HG02981 (cell line): ENCODE measurements around the gene SBF2.

ENCODE experiments used
- ATAC-seq: cut with Tn5 transposase; IDR thresholded peaks from one replicate; pipeline ENCODE4 v1.9.1; 2021; ENCODE audit warnings: mild to moderate bottlenecking, moderate library complexity; ENCODE audit not compliant: unreplicated experiment

SBF2 gene

DNA sequence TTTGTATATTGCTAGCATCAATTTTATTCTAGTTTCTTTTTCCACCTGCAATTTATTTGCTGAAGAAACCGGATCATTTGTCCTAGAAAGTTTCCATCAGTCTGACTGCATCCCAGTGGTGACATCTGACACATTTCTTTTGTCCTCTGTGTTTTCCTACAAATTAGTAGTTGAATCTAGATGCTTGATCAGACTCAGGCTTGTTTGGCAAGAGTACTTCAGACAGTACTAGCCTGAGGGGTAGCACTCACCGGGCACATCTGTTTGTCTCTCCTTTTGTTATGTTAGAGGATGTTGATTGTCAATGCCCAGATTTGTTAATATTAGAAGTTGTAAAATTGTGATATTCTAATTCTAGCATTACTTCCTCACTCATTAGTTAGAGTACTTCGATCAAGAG lies 425.4 kb downstream of the SBF2 start:
- no peak for ATAC-seq

DNA sequence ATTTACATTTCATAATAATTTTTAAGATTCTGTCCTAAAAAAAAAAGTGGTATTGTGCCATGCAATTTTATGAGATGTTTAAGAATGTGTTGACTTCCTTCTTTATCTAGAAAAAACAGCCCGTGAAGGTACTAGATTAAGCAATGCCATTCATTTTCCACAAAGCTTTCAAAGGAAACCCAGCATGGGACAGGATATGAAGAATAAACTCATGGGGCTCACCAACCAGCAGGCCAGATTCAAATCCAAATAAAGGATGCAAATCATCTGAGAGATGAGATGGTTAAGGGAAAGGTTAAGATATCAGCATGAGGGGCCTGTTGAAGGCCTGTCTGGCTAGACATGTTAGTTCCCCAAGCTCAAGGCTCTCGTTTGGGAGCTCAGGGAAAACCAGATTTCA lies 431.0 kb downstream of the SBF2 start:
- no peak for ATAC-seq

GRCh38 chr11:9861860-9862725 lies 431.9 kb downstream of the SBF2 start:
- ATAC-seq: peak; percentile 91

GRCh38 chr11:9859554-9860305 lies 434.3 kb downstream of the SBF2 start:
- no peak for ATAC-seq

- no peak for ATAC-seq
Observed at GRCh38 chr11:9858822-9859221, 435.2 kb downstream of the SBF2 start.

DNA sequence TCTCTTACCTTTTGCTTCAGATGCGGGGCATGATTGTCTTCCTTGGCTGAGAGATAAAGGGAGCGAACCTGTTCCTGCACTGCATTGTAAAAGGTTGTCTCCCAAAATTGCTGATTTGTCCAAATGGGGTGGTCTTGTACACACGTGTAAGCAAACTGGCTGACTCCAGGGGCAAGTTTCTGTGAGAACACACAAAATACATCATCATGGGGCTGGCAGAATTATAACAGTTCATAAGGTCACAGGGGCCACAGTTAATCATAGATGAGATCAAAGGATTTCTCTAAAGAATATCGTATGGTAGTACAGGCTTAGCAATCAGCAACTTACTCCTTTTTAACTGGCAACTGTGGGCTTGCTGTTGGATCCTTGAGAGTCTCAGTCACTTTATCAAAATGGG lies 435.8 kb downstream of the SBF2 start:
- no peak for ATAC-seq

DNA sequence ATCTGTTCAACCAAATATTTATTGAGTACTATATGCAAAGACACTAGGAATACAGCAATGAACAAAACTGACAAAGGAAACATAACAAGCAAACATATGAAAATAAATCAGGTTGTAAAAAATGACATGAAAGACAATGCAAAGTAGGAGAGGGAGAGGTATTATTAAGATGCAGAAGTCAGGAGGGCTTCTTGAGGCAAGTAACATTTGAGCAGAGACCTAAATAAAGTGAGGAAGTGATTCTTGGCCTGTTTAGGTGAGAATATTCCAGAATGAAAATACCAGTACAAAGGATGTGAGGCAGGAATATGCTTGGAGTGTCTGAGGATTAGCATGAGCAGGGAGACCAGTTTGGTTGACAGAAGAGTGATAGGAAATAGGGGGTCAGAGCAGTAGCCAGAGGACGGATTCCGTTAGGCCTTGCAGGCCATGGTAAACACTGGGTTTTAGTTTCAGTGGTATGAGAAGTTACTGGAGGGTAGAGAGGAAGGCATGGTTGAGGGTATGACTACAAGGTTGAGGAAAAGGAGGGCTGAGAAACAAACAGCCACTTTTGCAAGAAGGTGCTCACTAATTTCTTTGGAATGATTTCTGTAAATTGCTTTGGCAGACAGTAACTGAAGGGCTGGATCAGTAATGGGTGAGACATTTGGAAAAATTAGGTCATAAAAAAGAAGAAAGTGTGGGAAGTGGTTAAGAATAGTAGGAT lies 438.3 kb downstream of the SBF2 start:
- ATAC-seq: peak; percentile 84

DNA sequence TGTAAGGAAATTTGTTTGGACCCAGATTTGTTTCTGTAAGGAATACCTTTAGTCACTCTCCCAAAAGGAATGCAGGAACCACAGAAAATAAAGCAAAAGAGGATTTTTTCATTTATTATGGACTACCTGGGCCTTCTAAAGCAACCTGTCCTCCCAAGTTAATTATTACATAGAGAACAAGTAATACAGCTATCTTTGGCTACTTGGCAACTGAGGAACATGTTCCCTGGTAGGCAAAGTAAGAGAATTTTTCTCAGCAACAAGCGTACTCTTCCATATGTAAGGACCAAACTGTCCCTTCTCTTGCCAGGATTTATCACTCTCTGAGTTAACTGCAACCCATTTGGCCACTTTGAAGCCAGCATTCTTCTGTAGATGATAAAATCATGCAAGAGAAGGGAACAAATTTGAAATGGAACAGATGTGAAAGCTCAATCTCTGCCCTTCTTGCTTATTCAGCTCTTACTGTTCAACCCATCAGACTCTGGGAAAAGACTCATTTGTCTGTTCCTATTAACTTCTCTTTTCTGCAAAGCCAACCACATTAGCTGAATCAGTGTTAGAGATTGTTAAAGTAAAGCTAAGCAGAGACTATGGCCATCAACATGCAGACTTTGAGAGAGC lies 440.0 kb downstream of the SBF2 start:
- no peak for ATAC-seq

DNA sequence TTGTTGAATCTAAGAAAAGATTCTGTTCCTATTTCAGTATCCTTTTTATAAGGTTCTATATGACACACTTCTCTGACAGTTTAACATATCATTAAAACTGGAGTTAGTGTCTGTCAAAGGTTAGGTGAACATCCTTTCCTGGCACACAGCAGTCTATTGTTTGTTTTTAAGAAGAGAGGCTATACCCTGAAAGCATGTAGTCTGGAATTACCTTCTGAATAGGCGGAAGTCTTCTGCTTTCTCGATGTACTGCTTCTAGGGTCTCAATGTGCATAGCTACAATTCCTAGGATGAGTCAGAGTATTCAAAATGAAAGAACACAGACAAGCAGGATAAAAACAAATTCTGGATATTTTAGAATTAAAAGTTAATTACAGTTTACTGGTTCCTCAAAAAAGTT lies 441.6 kb downstream of the SBF2 start:
- ATAC-seq: no peak

DNA sequence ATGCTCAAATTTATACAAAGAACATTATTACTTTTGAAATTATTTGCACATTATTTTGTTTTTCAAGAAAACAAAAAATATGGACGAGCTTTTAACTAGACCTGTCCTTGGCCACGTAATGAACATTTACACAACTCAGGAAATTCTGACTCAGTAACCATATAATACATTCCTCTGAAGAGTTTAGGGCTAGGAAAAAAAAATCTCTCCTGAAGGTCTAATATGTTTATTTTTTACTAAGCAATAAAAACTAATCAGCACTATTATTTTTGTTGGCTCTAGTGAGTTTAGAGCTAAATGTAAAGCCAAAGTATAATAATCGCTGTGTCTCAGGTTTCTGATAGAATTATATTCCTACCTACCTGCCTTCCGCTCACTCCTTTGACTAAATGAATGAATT lies 442.7 kb downstream of the SBF2 start:
- no peak for ATAC-seq

GRCh38 chr11:9850224-9850895 lies 443.7 kb downstream of the SBF2 start:
- ATAC-seq: no peak

- no peak for ATAC-seq
Observed at GRCh38 chr11:9849389-9849788, 444.6 kb downstream of the SBF2 start.

- ATAC-seq: no peak
Observed at GRCh38 chr11:9847636-9848035, 446.4 kb downstream of the SBF2 start.

DNA sequence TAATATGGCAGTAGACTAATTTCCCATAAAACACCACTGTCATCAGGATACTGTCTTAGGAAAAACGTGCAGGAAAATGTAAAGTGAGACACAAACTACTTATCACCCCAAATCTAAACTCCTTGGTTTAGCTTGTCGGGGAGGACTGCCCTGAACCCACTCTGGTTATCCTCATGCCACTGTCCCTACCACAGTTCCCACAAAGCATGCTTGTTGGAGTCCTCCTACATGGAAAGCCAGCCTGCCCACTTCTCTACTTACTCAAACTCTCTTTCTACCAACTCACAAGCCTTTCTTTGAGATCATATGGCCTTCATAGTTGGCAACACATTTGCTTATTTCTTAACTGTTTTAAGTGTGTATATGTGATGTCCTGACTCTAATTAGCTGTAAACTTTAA lies 451.1 kb downstream of the SBF2 start:
- ATAC-seq: no peak

DNA sequence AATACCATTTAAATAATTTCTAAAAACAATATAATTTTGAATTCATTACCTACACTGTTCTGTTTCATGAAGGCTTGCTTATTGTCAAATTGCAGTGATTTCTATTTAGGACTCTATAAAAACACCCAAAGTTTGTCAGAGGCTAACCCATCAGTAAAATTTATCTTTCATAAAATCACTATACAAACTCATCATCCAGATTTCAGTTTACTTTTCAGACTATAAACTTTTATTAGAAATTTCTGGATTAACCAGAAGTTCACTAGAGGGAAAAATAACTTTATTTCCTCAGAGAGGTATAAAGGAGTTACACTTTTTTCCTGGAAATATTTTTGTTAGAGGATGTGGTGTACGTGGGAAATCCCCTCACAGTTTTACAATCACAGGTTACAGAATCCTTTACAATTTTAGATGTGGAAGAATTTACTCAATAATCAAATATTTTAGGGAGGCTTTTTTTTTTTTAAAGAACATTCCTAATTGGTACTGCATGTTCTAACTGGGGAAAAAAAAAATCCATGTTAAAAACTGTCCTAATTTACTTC lies 453.5 kb downstream of the SBF2 start:
- no peak for ATAC-seq

GRCh38 chr11:9839550-9839949 lies 454.5 kb downstream of the SBF2 start:
- peak; percentile 75 for ATAC-seq

- peak; percentile 75 for ATAC-seq
Observed at GRCh38 chr11:9838961-9839360, 455.1 kb downstream of the SBF2 start.

DNA sequence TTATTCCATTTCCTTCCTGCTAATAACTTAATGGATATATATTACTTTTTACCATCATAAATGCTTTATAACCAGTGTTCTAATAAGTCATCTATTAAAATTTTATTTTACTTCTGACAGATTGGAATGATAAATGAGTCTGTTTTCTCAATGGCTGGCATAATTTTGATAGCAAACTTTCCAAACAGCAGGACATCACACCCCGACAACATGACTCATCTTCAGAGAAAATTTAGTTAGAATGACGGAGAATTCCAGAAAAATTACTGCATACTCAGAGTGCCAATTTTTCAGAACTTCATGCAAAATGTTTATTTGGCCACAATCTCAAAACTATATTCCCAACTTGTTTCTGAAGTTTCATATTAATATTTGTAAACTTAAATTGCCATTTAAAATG lies 455.8 kb downstream of the SBF2 start:
- no peak for ATAC-seq

- no peak for ATAC-seq
Observed at GRCh38 chr11:9834291-9834690, 459.7 kb downstream of the SBF2 start.

- ATAC-seq: no peak
Observed at GRCh38 chr11:9831122-9831521, 462.9 kb downstream of the SBF2 start.
